ENCODE data around the gene ELFN1. TPM values are rescaled to one million over a fixed set of nuclear protein-coding genes. Genes with fewer than 3 reads are reported as not detected.

The ELFN1 gene
- total and polyA plus RNA-seq, 9 of the 15 experiments (the other 6 are each of a cell fraction or from before 2014, with no cell fraction given): 0.04 to 0.64 (median 0.18) TPM; not detected in 2

GRCh38 chr7:1622441-1622840 is 47.6 kb upstream of the ELFN1 start:
- no peak overlapping the region for H3K4me2 ChIP-seq (ENCODE audit: insufficient read depth, low read length)
- no peak overlapping the region for H2AFZ ChIP-seq (ENCODE audit: low read depth, low read length)
- no peaks in the 10 kb centered on the region for H3K9me1 ChIP-seq (ENCODE audit: control insufficient read depth, insufficient read depth, low read length)
- in situ Hi-C loops (cut with MboI) (no loop called here), intact Hi-C loops (cut with micrococcal nuclease) (no loop called here)
- ChIA-PET POLR2A (no interaction called here), CTCF (ENCODE audit: low intra/inter-chr PET ratio) (no interaction called here)
- no peaks in the 10 kb centered on the region for H3K36me3 ChIP-seq (ENCODE audit: control insufficient read depth, insufficient read depth, low read length)
- no peak overlapping the region for H3K27ac ChIP-seq (ENCODE audit: extremely low read depth, low read depth, low read length)
- WGBS (ENCODE audit: insufficient coverage, low coverage, missing lambda C conversion rate): 14% methylated on average over 8 of the region's 10 CpGs
- peaks cover 2% of the 10 kb centered on the region; the same call in 1 of the 2 replicates for H3K9me3 ChIP-seq (replicated peaks; ENCODE audit: control insufficient read depth, insufficient read depth, low read depth, low read length)
- TF ChIP-seq ZNF695 (CRISPR knock-in tag; IDR thresholded peaks at IDR 0.05) (no peak), PYGO2 (tag; IDR thresholded peaks at IDR 0.05) (no peak), ETV6 (IDR thresholded peaks at IDR 0.05; ENCODE audit: borderline replicate concordance in 1 of 2, low read depth in 2 of 2, low read length in 1 of 2) (no peak), ETV6 (CRISPR knock-in tag; IDR thresholded peaks at IDR 0.05; ENCODE audit: borderline replicate concordance) (no peak), BRD4 (IDR thresholded peaks at IDR 0.05) (no peak), ELF4 (CRISPR knock-in tag; IDR thresholded peaks at IDR 0.05) (no peak), SP2 (IDR thresholded peaks at IDR 0.05; ENCODE audit: extremely low read depth, low read depth, low read length, poor library complexity, severe bottlenecking) (no peak), ZNF79 (CRISPR knock-in tag; IDR thresholded peaks at IDR 0.05; ENCODE audit: low read depth) (no peak), FUS (optimal IDR thresholded peaks at IDR 0.05; ENCODE audit: low read depth, low read length) (no peak), RHOXF2B (CRISPR knock-in tag; conservative IDR thresholded peaks at IDR 0.05) (no peak), KLF1 (tag; IDR thresholded peaks at IDR 0.05) (no peak), ZNF76 (CRISPR knock-in tag; IDR thresholded peaks at IDR 0.05; ENCODE audit: borderline replicate concordance) (no peak), EGR1 (conservative IDR thresholded peaks at IDR 0.05) (no peak), YY1 (IDR thresholded peaks at IDR 0.05; ENCODE audit: borderline replicate concordance in 1 of 3, control insufficient read depth in 1 of 3, extremely low read depth in 1 of 3, insufficient read depth in 3 of 3, insufficient read length in 1 of 3, insufficient replicate concordance in 2 of 3, low read depth in 1 of 3, low read length in 2 of 3) (no peak), POLR2G (IDR thresholded peaks at IDR 0.05; ENCODE audit: low read depth, low read length) (no peak)
- TF ChIP-seq, protein P1, sequence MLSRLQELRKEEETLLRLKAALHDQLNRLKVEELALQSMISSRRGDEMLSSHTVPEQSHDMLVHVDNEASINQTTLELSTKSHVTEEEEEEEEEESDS (CRISPR knock-in tag; IDR thresholded peaks at IDR 0.05): no peak
- TF ChIP-seq, protein P2, sequence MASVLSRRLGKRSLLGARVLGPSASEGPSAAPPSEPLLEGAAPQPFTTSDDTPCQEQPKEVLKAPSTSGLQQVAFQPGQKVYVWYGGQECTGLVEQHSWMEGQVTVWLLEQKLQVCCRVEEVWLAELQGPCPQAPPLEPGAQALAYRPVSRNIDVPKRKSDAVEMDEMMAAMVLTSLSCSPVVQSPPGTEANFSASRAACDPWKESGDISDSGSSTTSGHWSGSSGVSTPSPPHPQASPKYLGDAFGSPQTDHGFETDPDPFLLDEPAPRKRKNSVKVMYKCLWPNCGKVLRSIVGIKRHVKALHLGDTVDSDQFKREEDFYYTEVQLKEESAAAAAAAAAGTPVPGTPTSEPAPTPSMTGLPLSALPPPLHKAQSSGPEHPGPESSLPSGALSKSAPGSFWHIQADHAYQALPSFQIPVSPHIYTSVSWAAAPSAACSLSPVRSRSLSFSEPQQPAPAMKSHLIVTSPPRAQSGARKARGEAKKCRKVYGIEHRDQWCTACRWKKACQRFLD (CRISPR knock-in tag; IDR thresholded peaks at IDR 0.05): no peak
- ATAC-seq (no peak), FAIRE-seq (no peak), DNase-seq (ENCODE audit: extremely low read depth in 1 of 4, low spot score in 3 of 4) (no peak)
- peaks cover 16 to 53% of the 10 kb centered on the region in 2 experiments; a peak in 4 of 5 replicates for H3K27me3 ChIP-seq (ENCODE audit: control insufficient read depth in 2 of 2, insufficient read depth in 2 of 2, low read length in 2 of 2)
- H4K20me1 ChIP-seq (replicated peaks; ENCODE audit: control insufficient read depth, insufficient read depth, low read length): 0 out of 2 replicates have a peak, but pooled peaks cover 7% of the 10 kb centered on the region
- no peak overlapping the region for H3K4me3 ChIP-seq
- no TSS peak for BruUV-seq (replicated peaks)
- peaks cover 0 to 19% of the 10 kb centered on the region in 2 experiments; a peak in 2 of 5 replicates for H3K4me1 ChIP-seq (replicated peaks in 1 of 2; ENCODE audit: control insufficient read depth in 2 of 2, insufficient read depth in 2 of 2, low read length in 2 of 2)
- no peak overlapping the region for H3K9ac ChIP-seq (ENCODE audit: insufficient read depth in 1 of 2, low read depth in 2 of 2, low read length in 2 of 2)
- no peaks in the 10 kb centered on the region for H3K79me2 ChIP-seq (ENCODE audit: control insufficient read depth, insufficient read depth, low read length)
